ENCODE data around the gene PYY. TPM values are rescaled to one million over a fixed set of nuclear protein-coding genes. Genes with fewer than 3 reads are reported as not detected.
"Not testable (repeated sequence)": the region's sequence is repeated elsewhere in the genome, so short reads cannot be mapped to it uniquely, and the experiment has no call there.

The PYY gene
- polyA plus RNA-seq, 12 donors: 0.22 to 79.9 (median 0.47) TPM; not detected in 9

DNA sequence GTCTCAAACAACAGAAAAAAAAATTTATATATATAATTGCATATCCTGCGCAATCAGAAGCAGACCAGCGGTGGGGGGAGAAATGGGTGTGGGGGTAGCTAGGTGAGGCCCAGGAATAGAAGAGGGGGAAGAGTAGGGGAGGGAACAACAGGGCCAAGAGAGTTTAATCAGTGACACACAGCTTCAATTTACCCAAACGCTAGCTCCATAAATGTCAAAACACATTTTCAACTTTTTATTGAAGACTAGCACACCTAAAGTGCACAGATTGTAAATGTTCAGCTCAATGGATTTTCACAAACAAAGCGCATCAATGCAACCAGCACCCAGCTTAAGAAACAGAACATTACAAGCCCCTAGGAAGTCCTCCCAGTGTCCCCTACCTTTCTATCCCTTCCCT, 25.9 kb upstream of the PYY start:
- no peak for DNase-seq

DNA sequence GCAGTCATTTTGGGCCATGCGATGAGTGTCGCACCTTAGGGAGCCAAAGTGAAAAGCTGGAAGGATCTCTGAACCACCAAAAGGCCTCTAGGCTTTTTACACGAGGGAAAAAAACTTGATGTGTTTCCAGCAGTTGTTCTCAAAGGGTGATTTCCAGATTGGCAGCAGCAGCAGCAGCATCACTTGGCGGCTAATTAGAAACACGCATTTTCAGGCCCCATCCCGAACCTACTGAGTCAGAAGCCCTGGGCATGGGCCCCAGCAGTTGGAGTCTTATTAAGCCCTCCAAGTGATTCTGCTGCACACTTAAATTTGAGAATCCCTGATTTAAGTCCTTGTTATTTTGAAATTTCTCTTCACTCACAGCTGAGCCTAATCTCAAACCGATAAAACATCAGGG, 25.3 kb upstream of the PYY start:
- no peak for DNase-seq

DNA sequence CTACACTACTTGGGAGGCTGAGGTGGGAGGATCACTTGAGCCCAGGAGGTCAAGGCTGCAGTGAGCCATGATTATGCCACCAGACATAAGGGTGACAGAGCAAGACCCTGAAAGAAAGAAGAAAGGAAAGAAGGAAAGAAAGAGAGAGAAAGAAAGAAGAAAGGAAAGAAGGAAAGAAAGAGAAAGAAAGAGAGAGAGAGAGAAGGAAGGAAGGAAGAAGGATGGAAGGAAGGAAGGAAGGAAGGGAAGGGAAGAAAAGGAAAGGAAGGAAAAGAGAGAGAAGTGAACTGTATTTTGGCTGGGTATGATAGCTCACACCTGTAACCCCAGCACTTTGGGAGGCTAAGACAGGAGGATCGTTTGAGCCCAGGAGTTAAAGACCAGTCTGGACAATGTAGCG, 24.3 kb upstream of the PYY start:
- no peak for DNase-seq

DNA sequence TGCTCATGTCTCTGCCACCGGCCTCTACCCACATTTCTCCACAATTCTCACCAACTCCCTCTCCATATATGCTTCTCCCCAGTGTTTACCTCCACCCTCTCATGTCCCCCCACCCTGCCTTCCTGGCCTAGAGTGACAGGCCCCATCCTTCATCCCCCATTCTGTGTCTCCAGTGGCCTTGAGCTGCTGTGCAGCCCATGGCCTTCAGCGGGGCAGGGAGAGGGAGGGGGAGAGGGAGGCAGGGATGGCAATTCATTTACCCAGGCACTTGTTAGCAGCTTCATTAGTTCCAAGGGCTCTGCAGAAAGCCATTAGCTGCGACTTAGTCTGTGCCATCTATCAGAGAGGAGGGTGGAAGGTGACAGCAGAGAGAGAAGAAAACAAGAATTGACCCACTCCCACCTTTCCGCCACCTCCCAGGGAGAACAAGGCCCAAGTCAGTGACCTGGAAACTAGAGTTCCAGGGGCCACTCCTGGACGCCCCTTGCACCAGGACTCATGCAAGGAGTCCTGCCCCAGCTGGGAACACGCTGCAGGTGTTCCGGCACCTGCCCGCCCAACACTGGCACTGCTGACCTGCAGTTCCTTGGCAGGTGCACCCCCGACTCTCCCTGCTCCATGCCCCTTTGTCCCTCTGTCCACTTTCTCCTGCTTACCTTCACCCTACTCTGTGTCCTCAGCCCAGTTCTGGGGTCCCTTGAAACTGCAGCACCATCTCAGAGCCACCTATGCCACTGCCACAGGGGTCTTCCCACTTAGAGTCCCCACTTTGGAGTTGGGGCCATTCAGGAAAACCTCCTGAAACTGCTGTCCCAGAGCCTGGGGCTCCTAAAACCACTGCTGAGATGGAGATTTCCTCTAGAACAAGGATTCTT, 23.5 kb upstream of the PYY start:
- no peak for DNase-seq

DNA sequence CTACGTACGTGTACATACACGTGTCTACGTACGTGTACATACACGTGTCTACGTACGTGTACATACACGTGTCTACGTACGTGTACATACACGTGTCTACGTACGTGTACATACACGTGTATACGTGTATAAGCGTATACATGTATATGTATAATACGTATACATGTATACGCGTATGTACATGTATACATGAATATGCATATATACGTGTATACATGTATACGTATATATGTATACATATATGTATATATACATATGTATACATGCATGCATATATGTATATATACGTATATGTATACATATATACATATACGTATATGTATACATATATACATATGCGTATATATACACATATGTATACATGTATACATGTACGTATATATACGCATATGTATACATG, 22.2 kb upstream of the PYY start:
- DNase-seq: no peak

DNA sequence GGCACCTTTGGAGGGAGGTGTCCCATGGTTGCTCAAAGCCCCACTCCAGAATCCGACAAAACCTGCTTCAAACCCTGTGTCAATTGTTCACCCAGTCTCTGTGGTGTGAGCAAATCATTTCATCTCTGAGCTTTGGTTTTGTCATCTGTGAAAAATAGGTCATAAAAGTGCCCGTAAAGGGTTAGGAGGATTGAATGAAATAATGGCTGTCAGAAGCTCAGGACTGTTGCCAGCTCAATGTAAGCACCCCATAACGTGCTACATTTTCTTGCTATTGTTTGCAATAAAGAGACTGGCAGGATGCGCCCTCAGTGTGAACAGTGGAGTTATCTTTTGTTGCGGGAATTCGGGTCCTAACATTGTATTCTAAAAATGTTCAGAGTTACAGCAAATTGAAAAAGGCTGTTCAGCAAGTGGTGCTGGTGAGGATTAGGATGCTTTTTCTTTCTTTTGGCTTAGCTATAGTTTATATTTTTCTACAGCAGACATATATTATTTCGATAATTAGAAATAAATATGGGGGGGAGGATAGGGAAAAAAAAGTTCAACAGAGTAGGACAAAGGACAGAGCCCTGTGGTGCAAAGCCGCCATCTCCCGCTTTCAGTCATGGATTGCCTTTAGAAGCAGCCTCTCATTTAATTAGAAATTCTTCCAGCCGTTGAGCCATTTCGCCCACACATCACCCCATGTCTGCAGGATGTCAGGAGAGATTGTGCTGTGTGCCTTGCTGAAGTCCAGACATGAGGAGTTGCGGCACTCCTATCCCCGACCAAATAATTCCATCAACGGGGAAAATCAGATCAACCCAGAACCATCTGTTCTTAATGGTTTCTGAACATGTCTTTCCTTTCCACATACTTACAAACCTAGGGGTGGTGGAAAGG, 20.9 kb upstream of the PYY start:
- DNase-seq: no peak

DNA sequence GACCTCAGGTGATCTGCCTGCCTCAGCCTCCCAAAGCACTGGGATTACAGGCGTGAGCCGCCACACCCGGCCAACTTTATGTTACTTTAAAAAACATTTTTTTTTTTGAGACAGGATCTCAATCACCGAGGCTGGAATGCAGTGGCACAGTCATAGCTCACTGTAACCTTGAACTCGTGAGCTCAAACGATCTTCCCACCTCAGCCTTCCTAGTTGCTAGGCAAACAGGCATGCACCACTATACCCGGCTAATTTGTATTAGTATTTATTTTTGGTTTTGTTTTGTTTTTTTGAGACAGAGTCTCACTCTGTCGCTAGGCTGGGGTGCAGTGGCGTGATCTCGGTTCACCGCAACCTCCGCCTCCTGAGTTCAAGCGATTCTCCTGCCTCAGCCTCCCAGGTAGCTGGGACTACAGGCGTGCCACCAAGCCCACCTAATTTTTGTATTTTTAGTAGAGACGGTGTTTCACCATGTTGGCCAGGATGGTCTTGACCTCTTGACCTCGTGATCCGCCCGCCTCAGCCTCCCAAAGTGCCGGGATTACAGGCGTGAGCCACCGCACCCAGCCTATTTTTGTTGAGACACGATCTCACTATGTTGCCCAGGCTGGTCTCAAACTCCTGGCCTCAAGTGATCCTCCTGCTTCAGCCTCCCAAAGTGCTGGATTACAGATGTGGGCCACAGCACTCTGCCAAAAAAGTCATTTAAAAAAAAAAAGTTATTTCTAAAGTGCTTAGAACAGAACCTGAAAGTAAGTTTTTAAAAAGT, 18.9 kb upstream of the PYY start:
- not testable (repeated sequence) for DNase-seq

DNA sequence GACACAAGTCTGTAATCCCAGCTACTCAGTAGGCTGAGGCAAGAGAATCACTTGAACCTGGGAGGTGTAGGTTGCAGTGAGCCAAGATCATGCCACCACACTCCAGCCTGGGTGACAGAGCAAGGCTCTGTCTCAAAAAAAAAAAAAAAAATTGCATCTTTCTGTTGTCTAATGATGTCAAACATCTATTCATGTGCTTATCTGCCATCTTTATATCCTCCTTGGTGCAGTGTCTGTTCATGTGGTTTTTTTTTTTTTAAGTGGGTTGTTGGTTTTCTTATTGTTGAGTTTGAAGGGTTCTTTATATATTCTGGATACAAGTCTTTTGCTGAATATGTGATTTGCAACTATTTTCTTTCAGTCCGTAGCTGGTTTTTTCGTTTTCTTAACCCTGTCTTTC, 17.7 kb upstream of the PYY start:
- not testable (repeated sequence) for DNase-seq

DNA sequence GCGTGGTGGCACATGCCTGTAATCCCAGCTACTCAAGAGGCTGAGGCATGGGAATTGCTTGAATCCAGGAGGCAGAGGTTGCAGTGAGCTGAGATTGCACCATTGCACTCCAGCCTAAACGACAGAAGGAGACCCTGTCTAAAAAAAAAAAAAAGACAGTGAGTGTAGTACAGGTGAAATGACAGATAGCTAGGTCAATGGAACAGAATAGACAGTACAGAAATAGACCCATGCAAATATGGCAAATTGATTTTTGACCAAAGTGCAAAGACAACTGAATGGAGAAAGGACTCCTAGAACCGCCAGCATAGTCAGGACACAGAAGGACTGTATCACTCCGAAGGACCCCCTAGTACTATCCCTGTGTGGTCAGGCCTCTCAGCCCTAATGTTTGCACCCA, 16.6 kb upstream of the PYY start:
- DNase-seq: no peak

DNA sequence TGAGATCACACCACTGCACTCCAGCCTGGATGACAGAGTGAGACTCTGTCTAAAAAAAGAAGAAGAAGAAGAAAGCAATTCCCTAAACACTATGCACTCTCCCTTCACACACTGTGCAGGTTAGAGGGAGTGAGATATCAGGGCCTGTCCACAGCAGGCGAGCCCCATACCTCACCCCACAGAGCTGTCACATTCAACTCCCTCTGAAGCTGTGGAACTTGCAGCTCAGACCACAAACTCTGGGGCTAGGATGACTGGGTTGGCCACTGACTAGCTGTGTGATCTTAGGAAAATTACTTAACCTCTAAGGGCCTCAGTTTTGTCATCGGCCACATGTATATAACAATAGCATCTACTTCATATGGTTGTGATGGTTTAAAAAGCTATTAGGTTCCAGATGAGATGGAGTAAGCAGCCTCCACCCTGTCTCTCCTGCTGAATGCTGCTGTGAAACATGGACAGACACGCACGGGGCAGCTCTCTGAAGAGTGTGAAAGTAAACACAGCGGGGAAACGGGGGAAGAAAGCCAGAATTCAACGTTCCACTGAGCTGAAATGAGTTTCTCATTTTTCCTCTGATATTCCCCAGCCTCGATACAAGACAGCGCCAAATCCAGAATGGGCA, 13.6 kb upstream of the PYY start:
- no peak for DNase-seq

DNA sequence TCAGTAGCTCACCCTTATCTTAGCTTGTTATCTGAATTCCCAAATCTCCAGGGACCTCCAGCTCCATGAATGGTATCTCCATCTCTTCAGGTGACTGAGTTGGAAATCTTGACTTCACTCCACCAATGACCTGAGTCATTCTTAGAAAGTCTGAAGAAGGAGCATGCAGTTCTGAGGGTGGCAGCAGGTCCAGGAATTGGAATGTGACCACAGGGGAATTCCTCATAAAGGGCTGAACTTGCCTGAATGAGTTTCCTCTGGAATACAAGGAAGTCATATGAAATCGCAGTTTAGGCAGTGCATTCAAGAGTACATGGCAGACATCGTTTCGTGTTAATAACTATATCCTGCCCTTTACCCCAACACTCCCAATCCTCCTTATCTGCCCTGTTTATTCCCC, 12.5 kb upstream of the PYY start:
- DNase-seq: no peak

DNA sequence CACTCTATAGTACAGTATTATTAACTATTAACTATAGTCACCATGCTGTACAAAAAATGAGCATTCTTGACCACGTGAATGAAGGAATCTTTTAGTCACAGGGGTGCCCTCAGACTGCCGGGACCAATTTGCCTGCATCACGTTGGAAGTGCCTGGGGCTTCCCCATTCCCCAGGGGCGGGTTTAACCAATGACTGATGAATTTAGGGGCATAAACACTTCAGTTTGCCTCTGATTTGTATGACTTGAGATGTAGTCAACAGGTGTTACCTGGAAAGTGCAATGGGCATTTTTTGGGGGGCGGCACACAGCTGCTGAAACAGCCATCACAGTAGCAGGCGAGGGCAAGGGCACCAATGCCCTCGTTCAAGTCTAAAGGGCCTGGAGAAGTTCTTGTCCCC, 8.7 kb upstream of the PYY start:
- no peak for DNase-seq

DNA sequence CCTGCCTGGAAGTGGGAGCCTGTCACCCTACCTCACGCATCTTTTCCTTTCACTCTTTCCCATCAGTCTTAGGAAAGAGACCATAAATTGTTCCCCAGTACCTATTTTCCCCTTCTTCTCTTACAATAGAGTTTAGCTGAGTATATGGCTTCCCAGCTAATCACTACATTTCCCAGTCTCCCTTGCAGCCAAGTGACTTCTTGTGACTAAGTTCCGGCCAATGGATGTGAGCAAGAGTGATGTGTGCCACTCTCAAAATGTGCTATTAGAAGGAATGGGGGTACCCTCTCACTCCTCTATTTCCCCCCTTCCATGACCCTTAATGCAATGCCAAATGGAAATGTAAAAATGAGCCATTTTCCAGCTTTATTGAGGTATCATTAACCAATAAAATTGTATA, 8.2 kb upstream of the PYY start:
- no peak for DNase-seq

DNA sequence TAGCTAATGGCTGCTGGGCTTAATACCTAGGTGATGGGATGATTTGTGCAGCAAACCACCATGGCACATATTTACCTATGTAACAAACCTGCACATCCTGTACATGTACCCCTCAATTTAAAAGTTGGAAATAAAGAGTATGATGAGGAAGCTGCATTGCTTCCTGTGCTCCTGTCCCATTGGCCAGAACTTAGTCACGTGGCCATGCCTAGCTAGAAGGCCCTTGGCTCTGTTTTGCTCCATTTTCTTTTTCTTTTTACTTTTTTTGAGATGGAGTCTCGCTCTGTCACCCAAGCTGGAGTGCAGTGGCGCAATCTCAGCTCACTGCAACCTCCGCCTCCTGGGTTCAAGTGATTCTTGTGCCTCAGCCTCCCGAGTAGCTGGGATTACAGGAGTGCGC, 7.6 kb upstream of the PYY start:
- not testable (repeated sequence) for DNase-seq

DNA sequence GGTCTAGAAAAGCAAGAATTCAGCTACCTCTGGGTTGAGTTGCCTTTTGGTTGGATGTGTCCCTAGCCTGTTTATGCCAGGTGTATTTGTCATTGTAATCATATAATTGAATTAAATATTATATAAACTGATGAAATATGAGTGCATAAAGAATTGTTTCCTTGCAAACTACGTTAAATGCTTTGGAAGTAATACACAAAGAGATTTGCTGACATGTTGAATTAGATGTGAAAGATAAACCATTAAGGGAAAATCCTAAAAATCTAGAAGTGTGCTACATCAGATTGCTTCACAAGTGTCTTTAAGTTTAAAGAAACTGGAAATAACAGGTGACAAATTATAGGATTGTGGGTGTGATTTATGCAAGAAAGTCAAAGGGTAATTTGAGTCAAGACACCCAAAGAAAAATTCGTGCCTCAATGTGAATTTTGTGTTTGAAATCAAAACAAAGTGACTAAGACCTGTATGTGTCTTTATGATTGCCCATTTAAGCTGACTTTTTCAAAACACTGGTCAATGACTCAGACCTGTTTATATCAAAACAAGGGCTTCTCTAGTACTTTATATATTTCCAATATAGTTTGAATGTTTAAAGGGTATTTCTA, 5.1 kb upstream of the PYY start:
- DNase-seq: no peak

DNA sequence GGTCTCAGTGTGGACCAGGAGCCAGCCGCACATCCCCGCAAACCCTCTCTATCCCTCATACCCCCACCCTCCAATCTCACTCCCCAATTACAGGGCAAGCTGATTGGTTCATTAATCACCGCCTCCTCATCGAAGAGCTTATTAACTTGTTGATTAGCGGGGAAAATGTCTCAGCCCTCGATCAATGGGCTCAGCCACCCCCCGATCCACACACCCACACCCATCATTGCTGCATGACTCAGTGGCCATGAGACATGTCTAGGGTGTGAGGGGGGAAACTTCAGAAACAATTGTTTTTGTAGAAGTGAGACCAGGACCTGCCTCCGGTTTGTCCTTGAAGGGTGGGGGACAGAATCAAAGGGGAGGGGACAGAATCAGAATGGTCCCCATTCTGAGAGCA, 2.5 kb upstream of the PYY start:
- no peak for DNase-seq

DNA sequence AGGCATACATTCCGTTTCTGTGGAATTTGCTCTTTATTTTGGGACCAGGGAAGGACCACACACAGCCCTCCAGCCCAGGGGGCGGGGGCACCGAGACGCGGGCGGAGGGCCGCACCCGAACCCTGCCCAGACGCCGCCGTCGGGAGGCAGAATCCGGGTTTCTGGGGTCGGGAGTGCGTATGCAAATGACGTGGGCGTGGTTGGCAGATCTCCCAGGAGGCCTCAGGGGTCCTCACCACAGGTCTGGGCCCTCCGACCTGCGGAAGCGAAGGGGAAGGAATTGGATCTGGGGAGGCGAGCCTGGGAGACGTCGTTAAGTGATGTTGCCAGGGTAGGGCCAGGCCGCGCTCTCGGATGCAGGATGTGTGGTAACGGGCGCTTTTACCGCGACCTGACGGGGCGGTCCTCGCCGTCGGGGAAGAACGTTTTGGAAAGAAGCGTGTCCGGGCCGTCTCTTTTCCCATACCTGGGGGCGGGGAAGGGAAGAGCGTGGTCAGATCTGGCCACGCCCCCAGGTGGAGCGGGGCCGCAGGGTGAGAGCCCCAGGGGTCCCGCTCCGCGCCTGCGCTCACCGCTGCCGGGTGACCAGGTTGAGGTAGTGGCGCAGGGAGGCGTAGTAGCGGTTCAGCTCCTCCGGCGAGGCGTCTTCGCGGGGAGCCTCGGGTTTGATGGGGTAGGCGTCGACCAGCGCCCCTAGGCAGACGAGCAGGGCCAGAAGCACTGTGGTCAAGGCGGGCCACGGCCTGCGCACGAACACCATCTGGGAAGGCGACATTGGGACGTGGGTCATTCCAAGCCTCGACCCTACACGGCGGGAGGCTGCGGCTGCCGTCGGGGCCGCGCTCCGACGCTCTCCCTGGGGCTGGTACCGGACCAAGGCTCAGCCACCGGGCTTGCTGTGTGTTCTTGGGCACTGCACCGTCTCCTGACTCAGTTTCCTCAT, 745 bp downstream of the PYY start:
- no peak for DNase-seq

DNA sequence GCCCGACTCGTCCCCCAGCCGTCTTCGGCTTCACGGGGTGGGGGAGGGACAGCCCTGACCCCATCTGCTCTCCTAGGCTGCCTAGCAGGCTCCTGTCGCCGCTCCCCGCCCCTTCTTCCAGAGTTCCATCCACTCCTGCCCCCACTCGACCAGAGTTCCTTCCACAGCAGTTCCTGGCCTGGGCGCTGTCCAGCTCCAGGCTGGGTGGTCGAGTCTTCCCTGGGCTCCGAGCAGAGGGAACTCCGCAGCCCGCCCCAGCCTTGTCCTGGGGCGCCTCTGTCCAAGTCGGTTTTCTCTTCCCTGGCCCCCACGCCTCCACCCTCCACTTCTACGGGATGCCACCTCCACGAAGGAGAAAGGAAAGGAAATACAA, 1.4 kb downstream of the PYY start:
- DNase-seq: peak; percentile 32

DNA sequence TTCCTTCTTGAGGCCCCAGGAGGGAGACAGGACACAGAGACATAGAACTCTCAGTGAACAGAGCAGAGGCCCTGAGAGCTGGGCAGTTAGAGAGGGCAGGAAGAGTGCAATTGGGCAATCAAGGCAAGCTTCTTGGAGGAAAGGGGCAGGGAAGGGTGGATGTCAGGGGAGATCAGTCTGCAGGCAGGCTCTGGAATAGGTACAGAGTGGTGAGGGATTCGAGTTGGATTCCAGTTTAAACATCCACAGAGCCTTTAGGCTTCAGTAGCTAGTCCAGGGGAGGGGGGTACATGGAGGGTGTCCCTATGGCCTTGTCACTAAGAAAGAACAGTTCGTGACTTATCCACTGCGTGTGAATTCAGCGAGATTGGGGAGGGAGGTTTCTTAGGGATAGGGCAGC, 2.0 kb downstream of the PYY start:
- no peak for DNase-seq

DNA sequence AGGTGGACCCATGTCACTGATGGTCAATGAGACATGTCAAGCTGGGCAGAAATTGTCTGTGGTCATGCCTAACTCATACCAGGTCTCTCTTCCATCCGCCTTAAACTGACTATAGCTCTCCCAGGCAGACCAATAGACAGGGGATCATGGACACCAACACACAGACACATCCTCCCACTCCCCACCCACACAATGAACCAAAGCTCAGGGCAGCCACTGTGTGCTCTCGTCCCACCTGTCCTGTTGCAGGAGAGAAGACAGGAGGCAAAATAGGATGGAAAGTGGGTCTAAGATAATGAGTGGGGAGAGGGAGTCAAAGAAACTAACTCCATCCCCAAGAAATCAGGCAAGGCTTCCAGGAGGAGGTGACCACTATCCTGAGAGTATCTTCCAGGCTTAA, 3.2 kb downstream of the PYY start:
- DNase-seq: no peak
